Stimulated activated CD8-positive, alpha-beta memory T cell treated with anti-CD3 and anti-CD28 coated beads, Interleukin-7, amount 100 ng/mL, for 48 hours (primary cell): Measurements from ENCODE around the gene ZNF775.

Experiments used
- DNase-seq, 2 donors: peaks; one replicate each; pipeline ENCODE4 v3.0.0-alpha.2; 2020; ENCODE audit warnings: low read depth in 1 of 2; ENCODE audit errors: extremely low read depth in 1 of 2

The ZNF775 gene

DNA sequence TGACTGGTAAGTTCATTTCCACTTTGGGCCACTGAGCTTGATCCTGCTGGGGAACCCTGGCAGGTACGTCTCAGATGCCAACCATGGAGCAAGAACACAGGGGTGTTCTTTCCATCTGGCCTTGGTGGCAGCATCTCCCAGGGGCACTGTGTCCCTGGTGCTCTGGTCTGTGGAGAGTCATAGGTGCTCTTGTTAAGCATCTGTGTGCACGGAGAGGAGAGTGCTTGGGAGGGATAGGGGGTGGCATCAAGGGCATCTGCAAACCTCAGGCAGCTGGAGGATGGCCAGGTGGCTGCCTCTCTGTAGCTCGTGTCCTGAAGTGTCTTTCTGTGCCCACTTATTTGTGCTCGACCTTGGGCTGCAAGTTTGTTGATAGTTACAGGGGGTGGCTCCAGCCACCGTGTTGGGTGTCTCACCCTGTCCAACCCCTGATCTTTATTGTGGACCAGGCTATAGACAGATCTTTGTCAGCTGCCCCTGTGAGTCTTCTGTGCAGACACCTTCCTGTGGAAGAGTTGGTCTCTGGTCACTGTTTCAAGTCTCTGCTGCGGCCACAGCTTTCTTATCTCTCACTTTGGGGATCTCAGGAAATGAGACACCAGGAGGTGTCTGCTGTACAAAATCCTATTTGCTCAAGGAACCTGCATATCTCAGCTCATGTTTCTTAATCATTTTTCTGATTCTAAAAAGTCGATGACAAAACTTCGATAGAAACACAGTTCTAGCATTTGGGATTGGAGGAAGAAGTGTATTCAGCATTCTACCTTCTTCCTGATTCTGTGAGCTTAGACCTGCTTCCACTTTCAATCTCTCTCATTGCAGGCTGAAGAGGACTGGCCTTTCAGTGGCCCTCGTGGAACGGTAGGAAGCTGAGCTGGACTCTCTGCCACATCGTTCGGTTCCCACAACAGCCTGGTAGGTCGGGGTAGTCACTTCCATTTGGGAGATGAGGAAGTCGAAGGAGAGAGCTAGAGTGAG, 54.1 kb downstream of the ZNF775 start:
- DNase-seq, result no peak

GRCh38 chr7:150434240-150434639, 55.1 kb downstream of the ZNF775 start:
- no peak for DNase-seq

DNA sequence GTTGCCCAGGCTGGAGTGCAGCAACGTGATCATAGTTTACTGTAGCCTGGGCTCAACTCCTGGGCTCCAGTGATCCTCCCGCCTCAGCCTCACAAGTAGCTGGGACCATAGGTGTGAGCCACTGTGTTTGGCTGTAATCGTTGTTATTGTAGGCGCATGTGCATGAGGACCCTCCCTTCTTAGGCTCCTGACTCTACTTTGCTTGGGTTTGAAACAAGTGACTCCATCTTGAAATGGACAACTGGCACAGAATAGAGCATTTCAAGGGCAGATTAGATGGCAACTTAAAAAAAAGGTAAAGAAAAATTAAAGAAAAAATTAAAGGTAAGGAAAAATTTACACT, 55.9 kb downstream of the ZNF775 start:
- no peak for DNase-seq

DNA sequence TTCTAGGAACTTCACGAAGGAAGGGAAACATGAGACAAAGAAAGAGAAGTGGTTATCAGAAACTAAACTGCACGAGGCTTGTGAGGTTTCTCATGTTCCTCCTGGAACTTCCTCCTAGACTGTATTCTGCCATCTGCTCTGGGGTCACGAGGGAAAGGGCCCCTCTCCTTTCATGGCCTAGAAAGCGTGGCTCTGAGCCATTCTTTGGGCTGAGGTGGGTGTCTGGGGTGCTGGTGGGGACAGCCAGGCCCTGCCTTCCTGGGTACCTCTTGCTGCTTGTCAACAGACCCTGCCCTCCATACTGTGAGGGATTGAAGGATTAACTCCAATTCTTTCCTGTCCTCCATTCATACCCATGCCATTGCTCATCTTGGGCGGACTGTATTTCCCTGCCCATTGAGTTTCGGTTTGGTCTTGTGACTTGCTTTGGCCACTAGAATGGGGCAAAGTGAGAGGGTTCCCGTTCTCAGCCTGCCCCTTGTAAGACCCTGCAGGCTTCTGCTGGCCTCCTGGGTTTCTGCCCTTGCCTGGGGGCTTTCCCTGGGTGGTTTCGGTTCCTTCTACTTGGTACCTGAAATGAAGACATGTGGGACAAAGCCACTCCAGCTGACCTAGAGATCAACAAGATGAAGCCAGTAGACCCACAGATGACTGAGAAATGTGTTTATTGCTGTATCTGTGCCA, 56.4 kb downstream of the ZNF775 start:
- no peak for DNase-seq

DNA sequence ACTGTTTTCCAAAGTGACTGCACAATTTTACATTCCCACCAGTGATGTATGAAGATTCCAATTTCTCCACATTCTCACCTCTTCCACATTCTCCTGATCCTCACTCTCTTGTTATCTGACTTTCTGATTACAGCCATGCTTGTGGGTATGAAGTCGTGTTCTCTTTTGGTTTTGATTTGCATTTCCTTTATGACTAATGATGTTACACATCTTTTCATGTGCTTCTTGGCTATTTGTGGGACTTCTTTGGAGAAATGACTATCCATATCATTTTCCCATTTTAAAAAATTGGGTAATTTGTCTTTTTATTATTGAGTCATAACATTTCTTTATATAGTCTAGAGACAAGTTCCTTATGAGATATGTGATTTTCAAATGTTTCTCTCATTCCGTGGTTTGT, 60.8 kb downstream of the ZNF775 start:
- DNase-seq, result no peak

- no peak for DNase-seq
Observed at GRCh38 chr7:150441524-150441923, 62.4 kb downstream of the ZNF775 start.

DNA sequence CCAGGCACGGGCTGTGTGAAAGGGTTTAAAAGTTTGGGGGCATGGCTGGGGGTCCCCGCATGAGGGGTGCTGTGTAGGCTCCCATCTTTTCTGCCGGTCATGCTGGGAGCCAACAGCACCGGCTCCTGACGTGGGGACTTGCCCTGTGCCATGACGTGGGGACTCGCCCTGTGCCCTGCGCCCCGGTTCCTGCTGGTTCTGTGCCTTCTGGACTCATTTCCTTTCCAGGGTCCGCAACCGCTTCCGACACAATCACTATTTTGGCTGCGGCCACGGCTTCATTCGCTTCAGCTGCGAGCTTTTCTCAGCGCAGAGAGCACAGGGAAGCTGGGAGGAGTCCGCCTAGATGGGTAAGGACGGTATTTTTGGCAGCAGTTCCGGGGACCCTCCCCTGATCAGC, 63.7 kb downstream of the ZNF775 start:
- no peak for DNase-seq

DNA sequence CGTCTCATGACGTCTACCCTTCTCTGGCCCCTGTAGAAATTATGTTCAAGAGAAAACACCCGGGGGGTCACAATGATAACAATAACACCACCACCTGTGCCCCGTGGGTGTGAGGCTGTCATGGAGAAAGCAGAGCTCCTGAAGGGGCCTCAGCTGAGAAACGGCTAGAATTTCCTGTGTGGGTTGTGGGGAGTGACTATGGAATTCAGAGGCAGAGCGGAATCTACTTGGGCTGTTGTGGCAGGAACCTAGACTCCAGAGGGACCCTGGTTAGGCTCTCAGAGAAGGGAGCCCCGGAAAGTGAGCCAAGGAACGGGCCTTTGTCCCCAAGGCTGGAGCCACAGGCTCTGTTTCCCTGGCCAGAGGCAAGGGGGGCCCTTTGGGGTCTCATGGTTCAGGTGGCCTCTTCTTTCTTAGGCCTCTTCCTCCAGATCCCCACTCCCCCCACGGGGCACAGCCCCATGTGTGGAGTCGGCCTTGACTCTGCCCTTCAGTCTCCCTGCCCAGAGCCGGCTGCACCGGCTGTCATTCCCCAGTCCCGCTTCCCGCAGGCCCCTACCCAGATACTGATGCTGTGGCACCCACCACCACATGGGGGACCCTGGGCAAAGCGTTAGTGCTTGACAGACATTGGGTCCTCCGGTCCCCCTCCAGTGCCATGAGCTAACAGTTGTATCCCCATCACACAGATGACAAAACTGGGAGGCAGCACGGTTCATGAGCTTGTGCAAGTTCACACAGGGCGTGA, 64.8 kb downstream of the ZNF775 start:
- DNase-seq, result no peak

DNA sequence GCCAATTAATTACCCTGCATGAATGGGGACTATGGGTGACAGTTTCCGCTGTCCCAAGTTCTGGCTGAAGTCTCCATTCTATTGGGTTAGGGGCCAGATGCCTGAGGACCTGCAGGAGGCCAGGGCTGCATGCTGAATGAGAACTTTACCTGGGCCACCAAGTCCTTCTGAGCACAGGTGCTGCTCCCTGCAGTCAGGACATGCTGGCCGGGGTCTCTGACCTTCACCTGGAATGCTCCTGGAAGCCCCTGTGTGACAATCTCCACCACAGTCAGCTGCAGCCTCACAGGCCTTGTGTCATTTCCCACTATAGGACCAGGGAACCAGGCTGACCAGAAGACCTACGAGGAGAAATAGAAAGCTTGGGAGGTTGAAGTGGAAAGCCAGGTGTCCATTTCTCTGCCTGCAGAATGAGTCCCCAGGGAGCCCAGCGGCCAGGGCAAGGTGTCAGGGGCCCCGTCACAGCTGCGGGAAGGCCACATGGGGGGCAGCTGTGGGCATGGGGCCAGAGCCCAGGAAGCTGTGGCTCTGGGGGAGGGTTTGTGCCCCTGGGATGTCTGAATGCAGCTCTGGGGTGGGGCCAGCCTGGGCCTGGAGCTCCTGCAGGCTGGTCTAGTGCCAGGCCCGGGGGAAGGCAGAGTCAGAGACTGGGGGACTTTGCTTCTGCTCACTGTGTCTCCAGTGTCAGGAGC, 65.7 kb downstream of the ZNF775 start:
- DNase-seq, result no peak

DNA sequence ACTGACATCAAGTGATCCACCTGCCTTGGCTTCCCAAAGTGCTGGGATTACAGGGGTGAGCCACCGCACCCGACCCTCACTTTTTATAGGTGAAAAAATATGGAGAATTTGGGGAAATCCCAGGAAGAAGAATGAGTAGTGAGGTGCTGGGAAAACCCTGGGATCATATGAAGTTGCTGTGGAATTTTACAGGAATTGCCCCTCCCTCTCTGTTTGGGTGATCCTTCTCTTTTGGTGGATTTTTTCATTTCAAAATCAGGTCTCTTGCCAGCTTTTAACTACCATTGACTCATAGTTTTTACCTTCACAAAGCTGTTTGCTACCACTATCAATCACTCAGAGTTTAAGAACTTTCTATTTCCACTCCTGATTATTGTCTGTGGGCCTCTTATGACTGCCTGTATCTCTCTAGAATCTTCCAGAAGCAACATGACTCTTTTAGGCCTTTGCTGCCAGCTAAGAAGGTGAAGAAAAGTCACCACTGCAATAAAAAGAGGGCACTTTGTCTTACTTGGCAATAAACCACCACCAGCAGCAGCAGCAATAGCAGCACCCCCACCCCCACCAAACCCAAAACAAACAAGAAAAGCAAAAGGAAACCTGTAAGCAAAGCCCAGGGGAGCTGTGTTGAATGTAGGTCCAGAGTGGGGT, 67.3 kb downstream of the ZNF775 start:
- no peak for DNase-seq
